NOMO-1 treated with dmso at 0.1 percent for 144 hours (cell line): ENCODE data around the gene KCTD16.

Experiments used
- DNase-seq: peaks from one replicate; lab custom pipeline; 2025; ENCODE audit not compliant: unreplicated experiment; lab: John Stamatoyannopoulos, UW

The KCTD16 gene

GRCh38 chr5:144393641-144394435, 223.2 kb downstream of the KCTD16 start:
- DNase-seq, result no peak

- no peak for DNase-seq
These were observed 225.0 kb downstream of the KCTD16 start for GRCh38 chr5:144395704-144396103.

- no peak for DNase-seq
These were observed 232.4 kb downstream of the KCTD16 start for GRCh38 chr5:144403058-144403457.

GRCh38 chr5:144403817-144404420, 233.2 kb downstream of the KCTD16 start:
- no peak for DNase-seq

- DNase-seq, result no peak
These were observed 234.0 kb downstream of the KCTD16 start for GRCh38 chr5:144404672-144405071.

- DNase-seq, result no peak
These were observed 235.3 kb downstream of the KCTD16 start for GRCh38 chr5:144405991-144406390.

GRCh38 chr5:144406442-144406841, 235.8 kb downstream of the KCTD16 start:
- no peak for DNase-seq

GRCh38 chr5:144414202-144415029, 243.7 kb downstream of the KCTD16 start:
- DNase-seq, result no peak

GRCh38 chr5:144416196-144416595, 245.5 kb downstream of the KCTD16 start:
- DNase-seq, result no peak

- no peak for DNase-seq
These were observed 248.0 kb downstream of the KCTD16 start for GRCh38 chr5:144418719-144419118.

GRCh38 chr5:144421411-144421810, 250.7 kb downstream of the KCTD16 start:
- no peak for DNase-seq

- no peak for DNase-seq
These were observed 251.5 kb downstream of the KCTD16 start for GRCh38 chr5:144422018-144422727.

GRCh38 chr5:144427866-144428265, 257.2 kb downstream of the KCTD16 start:
- no peak for DNase-seq

- no peak for DNase-seq
These were observed 257.7 kb downstream of the KCTD16 start for GRCh38 chr5:144428326-144428725.

- no peak for DNase-seq
These were observed 258.7 kb downstream of the KCTD16 start for GRCh38 chr5:144429405-144429804.

GRCh38 chr5:144429905-144430304, 259.2 kb downstream of the KCTD16 start:
- DNase-seq, result no peak

GRCh38 chr5:144433140-144433822, 262.6 kb downstream of the KCTD16 start:
- DNase-seq, result no peak

- DNase-seq, result no peak
These were observed 263.2 kb downstream of the KCTD16 start for GRCh38 chr5:144433893-144434292.

GRCh38 chr5:144436007-144436406, 265.3 kb downstream of the KCTD16 start:
- DNase-seq, result no peak

- no peak for DNase-seq
These were observed 267.6 kb downstream of the KCTD16 start for GRCh38 chr5:144438237-144438636.

GRCh38 chr5:144448457-144448856, 277.8 kb downstream of the KCTD16 start:
- DNase-seq, result no peak
